ENCODE data around the gene RPL31. TPM values are rescaled to one million over a fixed set of nuclear protein-coding genes. Genes with fewer than 3 reads are reported as not detected.

Gene RPL31
- total RNA-seq, 1 experiment from 2014 or later: 2,115 TPM

Other genes with a start within 250 kb of the RPL31 start
- 41.2 and 63.1 TPM in 2 replicates for gene NPAS2, start 182.2 kb upstream of the RPL31 start, total RNA-seq (2014; rRNA removed; shearing (Covaris generic))
- 4.1 and 7.5 TPM in 2 replicates for gene TBC1D8, start 149.1 kb downstream of the RPL31 start, total RNA-seq (2014; rRNA removed; shearing (Covaris generic))